Endothelial cell of umbilical vein (primary cell): Measurements from ENCODE around the gene C19orf85. TPM values are rescaled to one million over a fixed set of nuclear protein-coding genes. Genes with fewer than 3 reads are reported as not detected.

ENCODE experiments used
- BruUV-seq: library from RNA; stranded (reverse); fragments of 400-500 nt; replicated peaks from 2 replicates; lab custom pipeline; 2021; lab: Mats Ljungman, UMichigan
- CTCF ChIA-PET: fragments of 300-600, 350-600 bp; sonication (Branson Sonifier 250); formaldehyde crosslinking; loops from one replicate; lab custom pipeline; 2021; ENCODE audit warnings: antibody characterized with exemption, inconsistent platforms; lab: Charles Lee
- POLR2A ChIA-PET: fragments of 300-600, 350-600 bp; sonication (Branson Sonifier 250); formaldehyde crosslinking; loops from one replicate; lab custom pipeline; 2021; ENCODE audit warnings: antibody characterized with exemption, inconsistent platforms; lab: Charles Lee
- DNase-seq: peaks from one replicate; pipeline ENCODE4 v3.0.0-alpha.2; 2011; ENCODE audit warnings: low read depth, low spot score
- FAIRE-seq: peaks from 2 replicates; lab custom pipeline; 2011; peaks lifted over from hg19 to GRCh38; lab: Jason Lieb, UNC
- H2AFZ ChIP-seq: 2 replicates; pipeline ENCODE4 v1.6.0; 2012; ENCODE audit warnings: low read depth, low read length, control low read depth, inconsistent platforms
- H3K27ac ChIP-seq: 2 replicates; pipeline ENCODE4 v1.5.1; 2011; ENCODE audit warnings: low read depth, mild to moderate bottlenecking, control low read depth, low read length, moderate library complexity; ENCODE audit not compliant: insufficient read depth
- H3K27me3 ChIP-seq, 2 experiments: 2 replicates each; pipeline versions ENCODE4 v1.6.0 to v1.6.1; 2011; ENCODE audit warnings: low read length in 2 of 2, mixed read lengths in 1 of 2; ENCODE audit not compliant: control insufficient read depth in 2 of 2, insufficient read depth in 2 of 2
- H3K36me3 ChIP-seq, 2 experiments: 2 replicates in 1 of 2; 3 replicates in 1 of 2; pipeline ENCODE4 v1.5.1; 2011; ENCODE audit warnings: low read length in 2 of 2, mild to moderate bottlenecking in 1 of 2, moderate library complexity in 1 of 2; ENCODE audit not compliant: control insufficient read depth in 2 of 2, insufficient read depth in 2 of 2; ENCODE audit errors: extremely low read depth in 1 of 2
- H3K4me1 ChIP-seq: 3 replicates; pipeline ENCODE4 v1.5.1; 2011; ENCODE audit warnings: mild to moderate bottlenecking, low read length; ENCODE audit not compliant: control insufficient read depth, insufficient read depth; ENCODE audit errors: extremely low read depth
- H3K4me2 ChIP-seq: 2 replicates; pipeline ENCODE4 v1.6.1; 2011; ENCODE audit warnings: low read length, control low read depth, mixed read lengths; ENCODE audit not compliant: insufficient read depth
- H3K4me3 ChIP-seq, 3 experiments: fragments of 200-600 bp in 1 of 3; sonication (generic), shearing (Covaris generic) in 1 of 3; replicated peaks in 1 of 3; 2 replicates each; pipeline ENCODE4 v1.5.1; 2011 to 2016; ENCODE audit warnings: control low read depth in 3 of 3, low read length in 3 of 3, mild to moderate bottlenecking in 2 of 3, inconsistent platforms in 1 of 3, low read depth in 1 of 3, moderate library complexity in 1 of 3; ENCODE audit not compliant: insufficient read depth in 1 of 3
- H3K79me2 ChIP-seq: 2 replicates; pipeline ENCODE4 v1.6.0; 2012; ENCODE audit warnings: low read length, inconsistent platforms; ENCODE audit not compliant: control insufficient read depth, insufficient read depth
- H3K9ac ChIP-seq: replicated peaks from 2 replicates; pipeline ENCODE3; 2011; ENCODE audit warnings: low read length, control low read depth; ENCODE audit not compliant: insufficient read depth; ENCODE audit errors: extremely low read depth
- H3K9me1 ChIP-seq: replicated peaks from 3 replicates; pipeline ENCODE4 v1.6.0; 2011; ENCODE audit warnings: mild to moderate bottlenecking, low read length; ENCODE audit not compliant: control insufficient read depth, insufficient read depth; ENCODE audit errors: extremely low read depth
- H3K9me3 ChIP-seq: replicated peaks from 2 replicates; pipeline ENCODE4 v1.5.1; 2012; ENCODE audit warnings: low read length, inconsistent platforms; ENCODE audit not compliant: control insufficient read depth, insufficient read depth
- H4K20me1 ChIP-seq: replicated peaks from 2 replicates; pipeline ENCODE3; 2011; ENCODE audit warnings: mild to moderate bottlenecking, low read length; ENCODE audit not compliant: control insufficient read depth, insufficient read depth; ENCODE audit errors: extremely low read depth
- CTCF ChIP-seq, 2 donors: IDR thresholded peaks; 1 replicate in 1 of 2; 2 replicates in 1 of 2; pipeline ENCODE4 v1.5.1; 2011; ENCODE audit warnings: low read length in 2 of 2, mild to moderate bottlenecking in 2 of 2, moderate library complexity in 2 of 2, control low read depth in 1 of 2, inconsistent platforms in 1 of 2, low read depth in 1 of 2; ENCODE audit not compliant: insufficient read depth in 1 of 2; ENCODE audit errors: extremely low read depth in 1 of 2
- EZH2 ChIP-seq: IDR thresholded peaks from 2 replicates; pipeline ENCODE4 v1.6.1; 2012; ENCODE audit warnings: borderline replicate concordance, low read depth, mild to moderate bottlenecking, moderate library complexity, low read length, inconsistent platforms; ENCODE audit not compliant: severe bottlenecking
- FOS ChIP-seq: IDR thresholded peaks from 2 replicates; pipeline ENCODE4 v1.6.1; 2011; ENCODE audit warnings: mild to moderate bottlenecking, low read length, moderate library complexity, borderline replicate concordance; ENCODE audit not compliant: insufficient read depth
- GATA2 ChIP-seq: IDR thresholded peaks from 2 replicates; pipeline ENCODE4 v1.7.0; 2011; ENCODE audit warnings: low read depth, mild to moderate bottlenecking, moderate library complexity, mixed read lengths, low read length; ENCODE audit not compliant: insufficient read length, insufficient read depth
- JUN ChIP-seq: IDR thresholded peaks from 2 replicates; pipeline ENCODE4 v1.6.1; 2011; ENCODE audit warnings: borderline replicate concordance, low read depth; ENCODE audit not compliant: insufficient read length, insufficient read depth
- MAX ChIP-seq: IDR thresholded peaks from 2 replicates; pipeline ENCODE4 v1.6.1; 2011; ENCODE audit not compliant: insufficient read depth, insufficient read length
- MYC ChIP-seq: IDR thresholded peaks from one replicate; pipeline ENCODE4 v1.6.1; 2011; ENCODE audit warnings: mild to moderate bottlenecking, low read depth, low read length
- POLR2A ChIP-seq: IDR thresholded peaks from 2 replicates; pipeline ENCODE4 v1.6.1; 2012; ENCODE audit warnings: low read depth, mild to moderate bottlenecking, control low read depth, low read length
- POLR2AphosphoS5 ChIP-seq: IDR thresholded peaks from 2 replicates; pipeline ENCODE4 v1.6.1; 2012; ENCODE audit warnings: low read depth, mild to moderate bottlenecking, control low read depth, low read length, moderate library complexity; ENCODE audit not compliant: insufficient read depth
- dilution Hi-C: fragments of 300-500 bp; cut with MboI; formaldehyde crosslinking; loops from one replicate; pipeline ENCODE4 v1.15.0; 2019; ENCODE audit warnings: low sequenced_read_pairs; ENCODE audit not compliant: extremely low pct_ligation_motif_present
- intact Hi-C: fragments of 100-400 bp; cut with micrococcal nuclease; formaldehyde crosslinking; loops from one replicate; pipeline ENCODE4 v1.10.0; 2022
- polyA plus RNA-seq, 4 experiments: library from polyadenylated mRNA; depleted of rRNA in 3 of 4; stranded (reverse) in 3 of 4; unstranded in 1 of 4; fragments of >200 nt; gene quantifications; 2 replicates each; pipeline versions ENCODE4 v1.2.1 to v1.2.3, GENCODE V29; 2011 to 2012; ENCODE audit warnings: missing spikeins in 1 of 4
- total RNA-seq: library from RNA; stranded (reverse); gene quantifications from 2 replicates; pipeline ENCODE4 v1.2.3, GENCODE V29; 2021

C19orf85 gene
- total and polyA plus RNA-seq, 2 donors (not counting 3 experiments of a cell fraction or from before 2014, with no cell fraction given) = not detected

- TF ChIP-seq EZH2 = no peak
- no peak for TF ChIP-seq CTCF (IDR thresholded peaks at IDR 0.05; ENCODE audit: extremely low read depth in 1 of 2, insufficient read depth in 1 of 2, low read depth in 1 of 2, low read length in 2 of 2)
- TF ChIP-seq MAX = no peak
- no peak for TF ChIP-seq POLR2A
- TF ChIP-seq GATA2 = no peak
- TF ChIP-seq FOS = no peak
- no peak for TF ChIP-seq JUN
- TF ChIP-seq POLR2AphosphoS5 = no peak
- TF ChIP-seq MYC = no peak
- POLR2A ChIA-PET = interaction anchor here (0.6 kb wide), 1 partner anchor 11 kb away, joined by 7 read pairs; no protein-coding TSS in a partner anchor
These were observed 15.1 kb upstream of the C19orf85 start for GRCh38 chr19:55479451-55480230.

More at GRCh38 chr19:55479451-55480230, 15.1 kb upstream of the C19orf85 start:
- Histone ChIP-seq H2AFZ (no peak overlapping the region), H4K20me1 (no peaks in the 10 kb centered on the region), H3K27ac (no peak overlapping the region), H3K9me1 (no peaks in the 10 kb centered on the region), H3K79me2 (peaks cover 17% of the 10 kb centered on the region), H3K9me3 (no peaks in the 10 kb centered on the region), H3K27me3 (no peaks in the 10 kb centered on the region), H3K9ac (no peak overlapping the region), H3K4me2 (no peak overlapping the region), H3K4me1 (peaks cover 13% of the 10 kb centered on the region), H3K36me3 (peaks cover 0 to 3% of the 10 kb centered on the region in 2 experiments), H3K4me3 (no peak overlapping the region)
- no peak for FAIRE-seq
- CTCF ChIA-PET = interaction anchor here (0.9 to 1.4 kb wide), 2 partner anchors 13 to 24 kb away, joined by 3 to 4 read pairs; no protein-coding TSS in a partner anchor
- intact Hi-C loops (no loop called here), dilution Hi-C loops (no loop called here)
- BruUV-seq = no TSS peak
- DNase-seq = no peak
